Amygdala (tissue), 56 donors: ENCODE results near the gene NRDE2.

Source experiments
- DNase-seq, 56 donors: peaks; one replicate each; lab custom pipeline; 2025; lab: John Stamatoyannopoulos, UW

The NRDE2 gene

GRCh38 chr14:90331497-90332270, at the start of gene NRDE2:
NRDE2 (minus strand) TSS chr14:90331941; CDS start chr14:90331904, 37 bp downstream.
- DNase-seq: peak; percentile 85 to 99 (median 95)

- DNase-seq: peak in 47 of 56 donors; percentile 4 to 85 (median 57)
Measured at GRCh38 chr14:90381011-90381786, 49.5 kb upstream of the NRDE2 start.

- no peak for DNase-seq
Measured at GRCh38 chr14:90379106-90379505, 47.4 kb upstream of the NRDE2 start.

- no peak for DNase-seq
Measured at GRCh38 chr14:90378249-90378648, 46.5 kb upstream of the NRDE2 start.

GRCh38 chr14:90375934-90376333, 44.2 kb upstream of the NRDE2 start:
- DNase-seq: no peak

GRCh38 chr14:90374813-90375212, 43.1 kb upstream of the NRDE2 start:
- DNase-seq: no peak

GRCh38 chr14:90373887-90374286, 42.1 kb upstream of the NRDE2 start:
- DNase-seq: no peak

GRCh38 chr14:90368946-90369721, 37.4 kb upstream of the NRDE2 start:
- peak in 15 of 56 donors; percentile 2 to 37 (median 14) for DNase-seq

GRCh38 chr14:90362558-90362896, 30.8 kb upstream of the NRDE2 start:
- DNase-seq: no peak

- no peak for DNase-seq
Measured at GRCh38 chr14:90361865-90362557, 30.3 kb upstream of the NRDE2 start.

- no peak for DNase-seq
Measured at GRCh38 chr14:90358359-90358758, 26.6 kb upstream of the NRDE2 start.

GRCh38 chr14:90356925-90357324, 25.2 kb upstream of the NRDE2 start:
- no peak for DNase-seq

GRCh38 chr14:90355540-90356518, 24.1 kb upstream of the NRDE2 start:
- DNase-seq: no peak

- DNase-seq: no peak
Measured at GRCh38 chr14:90354551-90355298, 23.0 kb upstream of the NRDE2 start.

- no peak for DNase-seq
Measured at GRCh38 chr14:90349739-90350138, 18.0 kb upstream of the NRDE2 start.

- no peak for DNase-seq
Measured at GRCh38 chr14:90348270-90348669, 16.5 kb upstream of the NRDE2 start.

GRCh38 chr14:90345239-90345557, 13.5 kb upstream of the NRDE2 start:
- DNase-seq: no peak

- DNase-seq: no peak
Measured at GRCh38 chr14:90344331-90345238, 12.8 kb upstream of the NRDE2 start.
